Muscle layer of duodenum (tissue), 2 donors: ENCODE results near the gene TBC1D17.

Source experiments
- H3K27ac ChIP-seq: one replicate; pipeline ENCODE4 v1.7.0; 2013; ENCODE audit warnings: mild to moderate bottlenecking, low read length
- H3K27me3 ChIP-seq: one replicate; pipeline ENCODE4 v1.7.0; 2013; ENCODE audit warnings: low read depth, mild to moderate bottlenecking, control low read depth, low read length
- H3K36me3 ChIP-seq, 2 donors: one replicate each; pipeline ENCODE4 v1.7.0; 2013; ENCODE audit warnings: low read length in 2 of 2, control low read depth in 1 of 2, mild to moderate bottlenecking in 1 of 2; ENCODE audit not compliant: insufficient read depth in 2 of 2, control insufficient read depth in 1 of 2
- H3K4me1 ChIP-seq, 2 donors: one replicate each; pipeline ENCODE4 v1.7.0; 2013; ENCODE audit warnings: low read length in 2 of 2, mild to moderate bottlenecking in 2 of 2, control low read depth in 1 of 2, moderate library complexity in 1 of 2; ENCODE audit not compliant: insufficient read depth in 2 of 2, control insufficient read depth in 1 of 2
- H3K4me3 ChIP-seq, 2 donors: one replicate each; pipeline ENCODE4 v1.7.0; 2013; ENCODE audit warnings: low read length in 2 of 2, low read depth in 1 of 2, mild to moderate bottlenecking in 1 of 2
- H3K9me3 ChIP-seq, 2 donors: one replicate each; pipeline ENCODE4 v1.7.0; 2013; ENCODE audit warnings: low read length in 2 of 2, control low read depth in 1 of 2, mild to moderate bottlenecking in 1 of 2; ENCODE audit not compliant: control insufficient read depth in 1 of 2
- donor health status: healthy.

The TBC1D17 gene

DNA sequence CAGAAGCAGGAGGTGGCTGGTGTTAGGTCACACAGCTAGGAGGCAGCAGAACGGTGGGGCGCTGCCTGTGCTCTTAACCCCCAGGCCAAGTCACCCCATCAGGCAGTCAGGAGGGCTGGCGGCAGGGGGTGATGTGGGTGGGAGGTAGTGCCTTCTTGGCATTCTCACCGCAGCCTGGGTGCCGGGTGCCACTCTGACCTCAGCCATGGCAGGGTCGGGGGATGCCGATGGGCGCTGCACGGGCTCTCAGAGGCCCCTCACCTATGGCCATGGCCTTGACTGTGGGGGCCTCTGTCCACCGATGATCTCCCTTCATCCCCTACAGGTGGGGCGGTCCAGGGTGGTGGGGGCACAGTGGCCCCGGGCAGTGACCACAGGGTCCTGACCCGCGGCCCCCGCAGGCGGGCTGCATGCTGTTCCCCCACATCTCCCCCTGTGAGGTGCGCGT, 20.9 kb upstream of the TBC1D17 start:
- Histone ChIP-seq H3K27ac (no peak overlapping the region), H3K4me3 (no peak overlapping the region), H3K27me3 (no peaks in the 10 kb centered on the region), H3K4me1 (peaks cover 11 to 21% of the 10 kb centered on the region in 2 donors), H3K36me3 (peaks cover 7 to 62% of the 10 kb centered on the region in 2 donors), H3K9me3 (no peaks in the 10 kb centered on the region)

DNA sequence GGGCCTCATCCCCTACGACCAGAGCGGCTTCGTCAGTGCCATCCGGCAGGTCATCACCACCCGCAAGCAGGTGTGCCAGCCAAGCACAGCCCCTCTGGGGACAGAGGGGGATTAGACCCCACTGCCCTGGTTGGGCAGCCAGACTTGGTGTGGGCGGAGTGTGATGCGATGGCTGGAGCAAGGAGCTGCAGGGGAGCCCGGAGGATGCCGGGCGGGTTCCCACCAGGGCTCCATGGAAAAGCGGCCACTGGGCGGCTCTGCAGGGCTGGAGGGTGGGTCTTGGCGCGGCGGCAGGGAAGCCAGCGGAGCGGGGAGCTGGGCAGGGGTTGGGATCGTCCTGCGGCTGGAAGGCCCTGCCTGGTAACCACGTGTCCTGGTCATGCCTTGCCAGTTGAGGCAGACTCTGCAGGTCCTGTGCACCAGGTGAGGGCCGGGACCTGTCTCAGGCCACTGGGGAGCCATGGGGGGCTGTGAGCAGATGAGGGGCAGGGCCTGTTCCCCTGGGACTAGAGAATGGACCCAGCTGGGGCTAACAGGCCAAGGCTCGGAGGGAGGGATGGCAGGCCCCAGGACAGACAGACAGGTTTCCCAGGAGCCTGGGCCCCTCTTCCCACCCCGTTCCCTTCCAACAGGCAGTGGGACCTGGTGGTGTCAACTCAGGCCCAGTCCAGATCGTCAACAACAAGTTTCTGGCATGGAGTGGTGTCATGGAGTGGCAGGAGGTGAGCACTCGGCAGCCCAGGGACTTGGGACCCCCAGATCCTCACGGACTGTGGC, 20.3 kb upstream of the TBC1D17 start:
- H3K9me3 ChIP-seq = no peaks in the 10 kb centered on the region
- no peaks in the 10 kb centered on the region for H3K27me3 ChIP-seq
- peaks cover 7 to 66% of the 10 kb centered on the region in 2 donors for H3K36me3 ChIP-seq
- H3K4me1 ChIP-seq = peaks cover 7 to 15% of the 10 kb centered on the region in 2 donors
- no peak overlapping the region for H3K27ac ChIP-seq
- no peak overlapping the region for H3K4me3 ChIP-seq

DNA sequence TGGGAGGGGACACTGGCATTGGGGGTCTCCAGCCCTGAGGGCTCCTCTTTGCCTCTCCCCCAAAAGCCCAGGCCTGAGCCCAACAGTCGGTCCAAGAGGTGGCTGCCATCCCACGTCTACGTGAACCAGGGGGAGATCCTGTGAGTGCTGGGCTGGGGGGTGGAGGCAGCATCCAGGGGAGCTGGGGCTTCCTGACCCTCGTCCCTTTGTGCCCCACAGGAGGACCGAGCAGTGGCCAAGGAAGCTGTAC, 19.7 kb upstream of the TBC1D17 start:
- Histone ChIP-seq H3K27me3 (no peaks in the 10 kb centered on the region), H3K4me1 (peaks cover 2 to 10% of the 10 kb centered on the region in 2 donors), H3K9me3 (no peaks in the 10 kb centered on the region), H3K27ac (no peak overlapping the region), H3K36me3 (peaks cover 7 to 66% of the 10 kb centered on the region in 2 donors), H3K4me3 (no peak overlapping the region)

DNA sequence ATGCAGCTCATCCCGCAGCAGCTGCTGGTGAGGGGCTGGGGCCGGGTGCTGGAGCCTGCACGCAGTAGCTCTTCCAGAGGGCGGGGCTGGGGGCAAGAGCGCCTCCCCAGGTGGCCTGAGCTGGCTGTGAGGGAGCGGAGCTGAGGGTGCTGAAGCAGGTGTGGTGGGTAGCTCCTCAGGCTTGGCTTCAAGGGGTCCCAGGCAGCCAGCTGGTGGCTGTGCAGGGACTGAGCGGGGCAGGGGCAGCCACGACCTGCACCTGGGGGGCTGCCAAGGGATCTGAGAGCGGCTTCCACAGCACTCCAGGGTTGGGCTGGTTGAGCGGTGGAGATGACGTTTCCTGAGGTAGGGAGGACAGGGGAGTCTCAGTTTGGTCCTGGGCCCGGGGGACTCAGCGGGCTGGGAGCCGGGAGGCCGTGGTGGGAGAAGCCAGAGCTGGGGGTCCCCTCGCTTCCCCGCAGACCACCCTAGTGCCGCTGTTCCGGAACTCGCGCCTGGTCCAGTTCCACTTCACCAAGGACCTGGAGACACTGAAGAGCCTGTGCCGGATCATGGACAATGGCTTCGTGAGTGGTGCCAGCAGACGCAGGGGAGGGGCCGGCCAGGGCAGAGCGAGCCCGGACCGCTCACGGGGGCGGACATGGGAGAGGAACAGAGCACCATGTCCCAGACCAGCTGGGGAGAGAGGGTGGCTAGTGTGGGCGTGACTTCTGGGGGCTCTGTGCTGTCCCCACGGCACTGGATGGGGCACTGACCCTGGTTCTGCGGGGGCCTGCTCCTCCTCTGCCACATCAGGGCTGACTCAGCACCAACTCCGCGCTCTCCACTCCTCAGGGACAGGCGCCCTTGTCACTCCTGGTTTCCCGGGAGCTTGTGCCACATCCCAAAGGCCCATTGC, 19.2 kb upstream of the TBC1D17 start:
- Histone ChIP-seq H3K36me3 (peaks cover 9 to 70% of the 10 kb centered on the region in 2 donors), H3K27me3 (no peaks in the 10 kb centered on the region)

DNA sequence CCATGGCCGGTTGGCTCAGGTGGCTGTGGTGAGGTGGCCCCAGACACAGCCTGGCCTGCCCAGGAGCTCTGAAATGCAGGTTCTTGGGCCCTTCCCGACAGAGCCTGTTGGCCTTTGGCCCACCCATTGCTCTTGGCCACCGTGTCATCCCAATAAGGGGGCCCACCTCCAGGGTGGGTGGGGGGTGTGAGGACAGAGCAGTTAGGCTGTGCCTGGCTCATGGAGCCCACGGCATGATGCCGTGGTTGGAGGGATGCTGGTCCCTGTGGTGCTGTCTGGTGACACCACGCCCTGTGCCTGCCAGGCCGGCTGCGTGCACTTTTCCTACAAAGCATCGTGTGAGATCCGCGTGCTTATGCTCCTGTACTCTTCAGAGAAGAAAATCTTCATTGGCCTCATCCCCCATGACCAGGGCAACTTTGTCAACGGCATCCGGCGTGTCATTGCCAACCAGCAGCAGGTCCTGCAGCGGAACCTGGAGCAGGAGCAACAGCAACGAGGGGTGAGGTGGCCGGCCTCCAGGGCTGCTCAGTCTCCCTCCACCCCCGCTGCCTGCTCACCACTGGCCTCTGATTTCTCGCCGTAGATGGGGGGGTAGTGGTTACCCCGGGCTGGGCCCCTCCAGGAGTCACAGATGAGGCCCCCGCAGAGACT, 17.7 kb upstream of the TBC1D17 start:
- Histone ChIP-seq H3K27me3 (no peaks in the 10 kb centered on the region), H3K9me3 (no peaks in the 10 kb centered on the region), H3K4me1 (peaks cover 0 to under 1% of the 10 kb centered on the region in 2 donors), H3K36me3 (peaks cover 18 to 79% of the 10 kb centered on the region in 2 donors), H3K27ac (no peak overlapping the region), H3K4me3 (no peak overlapping the region)

More for the DNA sequence above, 19.2 kb upstream of the TBC1D17 start:
- Histone ChIP-seq H3K9me3 (no peaks in the 10 kb centered on the region), H3K4me3 (no peak overlapping the region), H3K4me1 (peaks cover 0 to 5% of the 10 kb centered on the region in 2 donors), H3K27ac (no peak overlapping the region)

DNA sequence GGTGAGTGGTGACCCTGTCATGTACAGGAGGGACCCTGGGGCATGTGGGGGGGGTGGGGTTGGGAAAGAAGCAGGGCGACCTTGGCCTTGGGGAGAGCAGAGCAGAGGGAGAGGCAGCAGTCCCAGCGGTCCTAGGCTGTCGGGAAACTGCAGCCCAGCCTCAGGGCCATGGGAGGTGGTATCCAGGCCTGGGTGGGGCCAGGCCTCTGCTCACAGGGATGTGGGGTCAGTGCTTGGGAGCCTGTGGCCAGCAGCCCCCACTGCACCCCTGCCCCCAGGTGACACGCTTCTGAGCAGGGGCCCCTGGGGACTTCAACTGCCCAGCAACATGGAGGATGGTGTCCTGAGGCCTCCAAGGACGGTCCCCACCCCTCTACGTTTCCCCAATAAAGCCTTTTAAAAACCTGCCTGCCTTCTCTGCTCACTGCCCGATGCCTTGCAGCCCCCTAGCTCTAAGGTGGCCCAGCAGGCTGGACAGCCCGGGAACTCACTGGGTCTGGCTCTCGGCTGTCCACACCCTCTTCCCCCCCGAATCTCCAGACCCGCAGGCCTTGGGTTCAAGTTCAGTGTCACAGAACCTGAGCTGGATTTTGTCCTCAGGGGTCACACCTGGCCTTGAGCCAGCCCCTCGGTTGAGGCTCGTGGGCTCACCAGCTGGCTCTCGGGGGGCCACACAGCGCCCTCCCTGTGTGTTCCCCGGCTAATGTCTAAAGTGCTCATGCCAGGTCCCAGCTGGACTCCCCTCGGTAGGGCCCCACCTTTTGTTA, 17.0 kb upstream of the TBC1D17 start:
- peaks cover 18 to 73% of the 10 kb centered on the region in 2 donors for H3K36me3 ChIP-seq
- no peak overlapping the region for H3K4me3 ChIP-seq
- no peak overlapping the region for H3K27ac ChIP-seq
- H3K27me3 ChIP-seq = no peaks in the 10 kb centered on the region
- no peaks in the 10 kb centered on the region for H3K9me3 ChIP-seq
- peaks cover 0 to 8% of the 10 kb centered on the region in 2 donors for H3K4me1 ChIP-seq

DNA sequence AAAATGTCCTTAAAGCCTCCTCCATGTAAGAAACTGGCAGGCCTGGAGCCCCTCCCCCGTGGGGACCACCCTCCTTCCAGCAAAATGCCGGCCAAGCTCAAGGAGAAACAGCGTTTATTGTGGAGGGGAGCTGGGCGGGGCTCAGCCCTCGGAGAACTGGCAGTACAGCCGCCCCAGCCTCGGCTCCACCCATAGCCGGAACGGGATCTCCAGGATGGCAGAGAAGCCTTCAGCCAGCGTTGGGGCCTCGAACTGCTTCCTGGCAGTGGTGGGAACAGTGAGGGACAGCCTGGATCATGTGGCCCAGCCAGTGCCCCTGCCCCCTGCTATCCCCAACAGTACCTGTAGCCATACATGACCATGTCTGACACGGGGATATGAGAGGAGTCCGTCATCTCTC, 16.4 kb upstream of the TBC1D17 start:
- no peak overlapping the region for H3K4me3 ChIP-seq
- H3K27ac ChIP-seq = no peak overlapping the region
- peaks cover 18 to 67% of the 10 kb centered on the region in 2 donors for H3K36me3 ChIP-seq
- H3K4me1 ChIP-seq = peaks cover 0 to 14% of the 10 kb centered on the region in 2 donors
- H3K9me3 ChIP-seq = no peaks in the 10 kb centered on the region
- H3K27me3 ChIP-seq = no peaks in the 10 kb centered on the region

DNA sequence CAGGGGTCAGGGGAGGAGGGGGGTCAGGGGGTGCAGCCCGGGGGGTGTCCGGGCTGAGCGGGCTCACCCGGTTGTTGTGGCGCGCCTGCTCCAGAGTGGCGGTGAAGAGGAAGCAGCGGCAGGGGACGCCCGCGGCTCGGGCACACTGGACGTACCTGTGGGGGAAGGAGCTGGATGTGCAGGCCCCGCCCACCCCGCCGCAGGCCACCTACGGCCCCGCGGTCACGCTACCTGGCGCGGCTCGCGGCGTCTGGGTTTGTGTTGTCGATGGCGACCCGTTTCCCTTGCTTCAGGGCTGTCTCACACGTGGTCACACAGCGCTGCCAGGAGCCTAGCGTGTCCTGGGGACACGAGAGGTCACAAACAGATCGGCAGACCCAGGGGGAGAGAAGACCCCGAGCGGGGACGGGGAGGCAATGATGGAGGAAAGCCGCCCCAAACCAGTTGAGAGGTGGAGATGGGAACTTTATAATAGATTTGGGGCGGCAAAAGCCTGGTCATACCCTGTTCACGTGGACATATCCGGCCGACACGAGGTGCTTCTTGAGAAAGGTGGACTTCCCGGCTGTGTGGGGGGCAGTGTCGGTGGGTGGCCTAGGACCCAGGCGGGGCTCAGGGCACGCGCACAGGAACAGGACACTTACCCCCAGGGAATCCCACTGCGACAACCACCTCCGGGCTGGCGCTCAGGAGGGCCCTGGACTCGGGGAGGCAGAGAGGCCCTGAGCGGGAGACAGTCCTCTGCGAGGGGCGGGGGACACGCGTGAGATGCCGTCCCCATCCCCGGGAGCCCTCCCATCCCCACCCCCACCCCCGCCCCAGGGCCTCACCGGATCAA, 15.7 kb upstream of the TBC1D17 start:
- peaks cover 18 to 62% of the 10 kb centered on the region in 2 donors for H3K36me3 ChIP-seq
- H3K9me3 ChIP-seq = no peaks in the 10 kb centered on the region
- H3K27ac ChIP-seq = no peak overlapping the region
- H3K27me3 ChIP-seq = no peaks in the 10 kb centered on the region
- H3K4me3 ChIP-seq = no peak overlapping the region
- H3K4me1 ChIP-seq = peaks cover 0 to 20% of the 10 kb centered on the region in 2 donors

DNA sequence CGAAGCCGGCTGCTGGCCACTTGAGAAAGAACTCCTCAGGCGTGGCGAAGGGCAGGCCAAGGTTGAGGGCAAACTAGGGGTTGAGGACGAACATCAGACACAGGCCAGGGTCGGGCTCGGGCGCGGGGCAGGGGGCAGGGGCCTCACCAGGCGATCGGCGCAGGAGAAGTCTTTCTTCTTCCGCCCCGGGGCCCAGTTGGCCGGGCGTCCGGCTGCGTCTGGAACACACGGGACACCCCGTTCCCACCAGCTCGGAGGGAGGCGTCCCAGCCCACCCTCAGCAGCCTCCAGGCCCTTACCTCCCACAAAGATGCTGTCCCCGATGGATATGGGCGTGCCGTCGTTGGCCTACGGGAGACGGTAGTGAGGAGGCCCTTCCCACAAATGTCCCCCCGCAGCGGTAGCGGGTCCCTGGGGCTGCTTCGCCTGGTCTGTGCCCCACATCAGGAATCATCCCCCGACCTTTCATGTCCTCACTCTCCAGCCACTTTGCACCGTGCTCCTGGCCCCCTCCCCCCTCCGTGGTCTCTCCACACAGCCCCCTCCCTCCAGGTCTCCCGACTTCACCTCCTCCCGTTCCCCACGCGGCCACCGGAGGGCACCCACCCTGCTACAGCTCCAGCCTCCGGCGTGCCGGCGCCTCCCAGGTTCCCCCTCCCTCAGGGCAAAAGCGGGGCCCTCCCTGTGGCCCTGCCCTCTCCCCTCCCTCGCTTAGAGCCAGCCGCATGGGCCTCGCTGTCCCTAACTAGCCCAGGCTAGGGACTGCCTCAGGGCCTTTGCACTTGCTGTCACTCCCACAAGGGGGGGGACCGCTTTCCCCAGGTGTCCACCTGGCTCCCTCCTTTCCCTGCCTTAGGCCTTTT, 14.9 kb upstream of the TBC1D17 start:
- Histone ChIP-seq H3K4me3 (no peak overlapping the region), H3K27ac (no peak overlapping the region), H3K4me1 (peaks cover 0 to 21% of the 10 kb centered on the region in 2 donors), H3K36me3 (peaks cover 18 to 54% of the 10 kb centered on the region in 2 donors), H3K27me3 (no peaks in the 10 kb centered on the region), H3K9me3 (no peaks in the 10 kb centered on the region)
